ENCODE measurements around the gene TOR2A.

The TOR2A gene

GRCh38 chr9:127693697-127694096, 41.4 kb downstream of the TOR2A start:
- DNase-seq = no peak

- no peak for DNase-seq
Measured at GRCh38 chr9:127693143-127693542, 42.0 kb downstream of the TOR2A start.

GRCh38 chr9:127692071-127692470, 43.0 kb downstream of the TOR2A start:
- DNase-seq = no peak

GRCh38 chr9:127690735-127691134, 44.4 kb downstream of the TOR2A start:
- DNase-seq = no peak

- no peak for DNase-seq
Measured at GRCh38 chr9:127689329-127690000, 45.6 kb downstream of the TOR2A start.

- DNase-seq = no peak
Measured at GRCh38 chr9:127686461-127687393, 48.4 kb downstream of the TOR2A start.

- peak in 1 of 2 experiments; percentile 13 for DNase-seq
Measured at GRCh38 chr9:127684576-127684975, 50.5 kb downstream of the TOR2A start.

GRCh38 chr9:127683723-127684122, 51.4 kb downstream of the TOR2A start:
- no peak for DNase-seq

GRCh38 chr9:127682351-127683136, 52.5 kb downstream of the TOR2A start:
- no peak for DNase-seq

All from SW 1271 (cell line).